HL-60 (cell line): ENCODE measurements around the gene ZNF611.

Experiments used
- GABPA ChIP-seq: IDR thresholded peaks from 2 replicates; pipeline ENCODE4 v1.6.1; 2012; ENCODE audit warnings: low read depth
- POLR2AphosphoS5 ChIP-seq: IDR thresholded peaks from 2 replicates; pipeline ENCODE4 v1.6.1; 2012; ENCODE audit warnings: low read depth
- REST ChIP-seq: IDR thresholded peaks from 2 replicates; pipeline ENCODE4 v1.6.1; 2012; ENCODE audit warnings: low read depth; ENCODE audit not compliant: insufficient replicate concordance
- SPI1 ChIP-seq: IDR thresholded peaks from 2 replicates; pipeline ENCODE4 v1.6.1; 2012; ENCODE audit warnings: low read depth, mild to moderate bottlenecking, borderline replicate concordance
- TF ChIP-seq, protein P1 (sequence below): IDR thresholded peaks from one replicate; pipeline ENCODE4 v1.5.1; 2011; ENCODE audit warnings: low read length, control low read depth, inconsistent platforms; ENCODE audit not compliant: insufficient read depth

GRCh38 chr19:52688335-52688734, 46.5 kb downstream of the ZNF611 start:
- TF ChIP-seq, protein P1, sequence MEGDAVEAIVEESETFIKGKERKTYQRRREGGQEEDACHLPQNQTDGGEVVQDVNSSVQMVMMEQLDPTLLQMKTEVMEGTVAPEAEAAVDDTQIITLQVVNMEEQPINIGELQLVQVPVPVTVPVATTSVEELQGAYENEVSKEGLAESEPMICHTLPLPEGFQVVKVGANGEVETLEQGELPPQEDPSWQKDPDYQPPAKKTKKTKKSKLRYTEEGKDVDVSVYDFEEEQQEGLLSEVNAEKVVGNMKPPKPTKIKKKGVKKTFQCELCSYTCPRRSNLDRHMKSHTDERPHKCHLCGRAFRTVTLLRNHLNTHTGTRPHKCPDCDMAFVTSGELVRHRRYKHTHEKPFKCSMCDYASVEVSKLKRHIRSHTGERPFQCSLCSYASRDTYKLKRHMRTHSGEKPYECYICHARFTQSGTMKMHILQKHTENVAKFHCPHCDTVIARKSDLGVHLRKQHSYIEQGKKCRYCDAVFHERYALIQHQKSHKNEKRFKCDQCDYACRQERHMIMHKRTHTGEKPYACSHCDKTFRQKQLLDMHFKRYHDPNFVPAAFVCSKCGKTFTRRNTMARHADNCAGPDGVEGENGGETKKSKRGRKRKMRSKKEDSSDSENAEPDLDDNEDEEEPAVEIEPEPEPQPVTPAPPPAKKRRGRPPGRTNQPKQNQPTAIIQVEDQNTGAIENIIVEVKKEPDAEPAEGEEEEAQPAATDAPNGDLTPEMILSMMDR: no peak
- TF ChIP-seq SPI1 (no peak), POLR2AphosphoS5 (no peak), GABPA (no peak), REST (no peak)
